Middle frontal gyrus (tissue), 1 donor: Measurements from ENCODE around the gene HNRNPUL1.

Experiments
- DNase-seq: peaks from one replicate; pipeline ENCODE4 v3.0.0-alpha.2; 2015; ENCODE audit warnings: low spot score; ENCODE audit errors: extremely low spot score

The HNRNPUL1 gene

DNA sequence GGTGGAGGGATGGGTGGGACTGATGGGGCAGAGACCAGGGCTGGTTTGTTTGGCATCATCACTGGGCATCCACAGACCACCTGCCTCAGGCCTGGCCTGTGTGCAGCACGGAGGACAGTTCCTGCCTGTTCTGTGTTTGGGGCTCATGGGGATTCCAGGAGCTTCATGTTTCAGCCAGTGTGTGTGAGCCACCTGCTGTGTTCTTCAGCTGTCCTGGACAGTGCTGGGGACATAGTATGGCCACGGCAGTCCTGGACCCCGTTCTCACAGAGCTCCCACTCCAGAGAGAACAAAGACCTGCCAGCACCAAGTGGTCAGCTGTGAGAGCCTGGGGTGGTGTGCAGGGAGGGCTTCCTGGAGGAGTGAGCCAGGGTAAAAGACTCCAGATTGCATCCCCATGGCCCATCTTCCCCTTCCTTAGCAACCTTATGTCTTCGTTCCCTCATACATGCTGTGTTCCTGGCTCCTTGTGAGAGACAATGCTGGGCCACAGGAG, 43.8 kb downstream of the HNRNPUL1 start:
- no peak for DNase-seq

DNA sequence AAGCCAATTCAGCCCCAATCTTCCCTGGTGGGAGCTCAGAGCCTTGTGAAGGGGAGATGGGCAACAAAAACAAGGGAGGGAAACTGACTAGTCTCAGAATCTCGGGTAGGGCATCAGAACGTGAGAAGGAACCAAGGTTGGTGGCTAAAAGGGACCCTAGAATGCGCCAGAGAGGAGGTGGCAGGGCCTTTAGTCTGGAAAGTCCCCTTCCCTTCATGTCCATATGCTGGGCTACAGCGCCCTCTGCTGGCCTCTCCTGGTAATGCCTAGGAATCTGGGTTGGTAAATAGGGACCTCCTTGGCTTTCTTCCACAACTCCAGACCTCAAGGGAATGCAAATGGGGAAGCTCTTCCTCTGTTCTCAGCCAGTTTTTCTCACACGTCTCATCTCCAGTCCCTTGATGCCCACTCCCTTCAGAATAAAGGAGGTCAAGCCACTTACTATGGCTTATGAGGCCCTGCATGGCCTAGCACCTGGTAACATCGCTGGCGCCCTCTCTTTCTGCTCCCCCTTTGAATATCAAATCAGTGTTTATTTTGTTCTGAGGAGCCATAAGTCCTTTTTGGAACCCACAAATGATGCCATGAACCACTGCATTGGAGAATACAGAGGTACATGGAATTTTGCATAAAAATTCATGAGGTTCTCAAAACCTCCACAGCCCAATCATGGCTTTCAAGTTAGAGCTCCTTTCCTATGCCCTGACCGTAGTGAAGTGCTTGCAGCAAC, 44.4 kb downstream of the HNRNPUL1 start:
- peak; percentile 83 for DNase-seq

GRCh38 chr19:41309180-41310032, 45.2 kb downstream of the HNRNPUL1 start:
- no peak for DNase-seq

DNA sequence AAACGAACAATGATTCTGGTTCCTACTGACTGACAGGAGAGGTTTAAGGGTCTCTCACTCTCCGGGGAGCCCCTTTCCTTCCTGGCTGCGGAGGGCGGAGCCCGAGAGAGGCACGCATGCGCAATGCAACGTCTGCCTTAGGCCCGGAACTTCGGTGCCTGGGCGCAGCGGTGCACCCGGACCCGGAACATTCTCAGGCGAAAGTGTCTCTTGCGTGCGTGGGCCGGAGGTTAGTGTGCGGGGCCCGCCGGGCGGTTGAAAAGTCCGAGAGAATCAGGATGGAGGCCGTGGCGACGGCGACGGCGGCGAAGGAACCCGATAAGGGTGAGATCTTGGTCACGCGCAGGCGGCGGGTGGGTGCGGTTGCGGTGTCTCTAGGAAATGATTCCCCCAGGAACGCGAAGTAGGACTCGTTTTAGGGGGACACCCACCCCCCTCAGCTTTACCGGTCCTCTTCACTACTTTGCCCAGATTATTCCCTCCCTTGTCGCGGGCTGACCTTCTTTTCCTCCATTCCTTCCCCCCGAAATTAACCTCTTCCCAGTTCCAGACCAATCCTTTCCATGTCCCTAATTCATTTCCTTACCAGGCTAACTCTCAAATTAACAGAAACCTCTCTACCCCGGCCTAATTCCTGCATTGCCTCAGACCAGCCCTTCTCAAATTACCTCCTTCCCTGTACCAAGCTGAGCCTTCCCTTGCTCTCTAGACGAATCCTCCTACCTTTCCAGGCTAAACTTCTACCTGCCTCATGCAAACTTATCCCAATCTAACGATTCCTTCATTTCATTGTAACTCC, 46.1 kb downstream of the HNRNPUL1 start, which contains the start of gene CCDC97:
TSS of gene CCDC97 (plus strand) at position 140 of the 799 bp plus-strand sequence. CDS start at position 279, 139 bp downstream.
- DNase-seq, result peak; percentile 75

DNA sequence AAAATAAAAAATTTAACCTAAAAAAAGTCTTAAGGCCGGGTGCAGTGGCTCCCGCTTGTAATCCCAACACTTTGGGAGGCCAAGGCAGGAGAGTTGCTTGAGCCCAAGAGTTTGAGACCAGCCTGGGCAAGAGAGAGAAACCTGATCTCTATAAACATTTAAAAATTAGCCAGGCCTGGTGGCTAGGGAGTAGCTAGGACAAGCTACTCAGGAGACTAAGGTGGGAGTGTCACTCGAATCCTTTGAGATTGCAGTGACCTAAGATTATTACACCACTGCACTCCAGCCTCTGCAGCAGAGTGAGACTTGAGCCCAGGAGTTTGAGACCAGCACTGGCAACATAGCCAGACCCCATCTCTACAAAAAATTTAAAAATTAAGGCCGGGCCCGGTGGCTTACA, 46.9 kb downstream of the HNRNPUL1 start:
- no peak for DNase-seq

DNA sequence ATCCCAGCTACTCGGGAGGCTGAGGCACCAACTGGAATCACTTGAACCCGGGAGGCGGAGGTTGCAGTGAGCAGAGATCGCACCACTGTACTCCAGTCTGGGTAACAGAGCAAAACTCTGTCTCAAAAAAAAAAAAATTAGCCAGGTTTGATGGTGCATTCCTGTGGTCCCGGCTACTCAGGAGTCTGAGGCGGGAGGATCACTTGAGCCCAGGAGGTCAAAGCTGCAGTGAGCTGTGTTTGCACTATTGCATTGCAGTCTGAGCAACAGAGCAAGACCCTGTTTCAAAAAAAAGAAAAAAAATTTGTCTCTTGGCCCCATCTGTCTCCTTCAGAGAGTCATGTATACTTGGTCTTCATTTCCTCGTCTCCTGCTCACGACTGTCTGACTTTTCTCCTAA, 47.4 kb downstream of the HNRNPUL1 start:
- DNase-seq, result no peak

GRCh38 chr19:41316306-41316920, 52.2 kb downstream of the HNRNPUL1 start:
- no peak for DNase-seq

DNA sequence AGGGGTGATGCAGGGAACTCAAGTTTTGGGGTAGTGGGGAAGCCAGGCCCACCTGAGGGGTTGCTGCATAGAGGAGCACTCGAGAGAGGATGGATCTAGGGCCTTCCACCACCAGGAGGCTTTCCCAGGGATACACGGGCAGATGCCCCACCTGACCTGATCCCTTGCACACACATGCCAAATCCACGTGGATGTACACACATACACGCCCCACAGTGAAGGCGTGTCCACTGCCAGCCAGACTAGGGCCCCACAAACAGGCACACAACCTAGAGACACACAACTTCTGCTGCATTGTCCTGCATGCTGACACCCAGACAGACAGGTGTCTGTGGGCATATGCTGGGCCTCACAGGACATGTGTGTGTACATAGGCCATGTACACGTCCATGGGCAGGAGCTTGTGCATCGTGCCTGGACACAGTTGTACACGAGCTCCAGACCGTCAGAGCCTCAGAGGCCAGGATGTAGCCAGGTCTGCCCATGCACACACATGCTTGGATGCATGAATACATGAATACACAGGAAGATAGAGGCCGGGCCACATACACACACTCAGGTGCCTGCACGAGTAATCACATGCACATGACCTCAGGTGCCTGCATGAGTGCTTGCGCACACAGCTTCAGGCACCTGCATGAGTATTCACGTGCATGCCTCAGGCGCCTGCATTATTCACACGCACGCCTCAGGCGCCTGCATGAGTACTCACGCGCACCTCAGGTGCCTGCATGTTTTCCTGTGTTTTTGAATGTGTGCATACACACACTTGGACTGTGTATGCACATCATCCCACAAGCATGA, 54.7 kb downstream of the HNRNPUL1 start:
- no peak for DNase-seq

DNA sequence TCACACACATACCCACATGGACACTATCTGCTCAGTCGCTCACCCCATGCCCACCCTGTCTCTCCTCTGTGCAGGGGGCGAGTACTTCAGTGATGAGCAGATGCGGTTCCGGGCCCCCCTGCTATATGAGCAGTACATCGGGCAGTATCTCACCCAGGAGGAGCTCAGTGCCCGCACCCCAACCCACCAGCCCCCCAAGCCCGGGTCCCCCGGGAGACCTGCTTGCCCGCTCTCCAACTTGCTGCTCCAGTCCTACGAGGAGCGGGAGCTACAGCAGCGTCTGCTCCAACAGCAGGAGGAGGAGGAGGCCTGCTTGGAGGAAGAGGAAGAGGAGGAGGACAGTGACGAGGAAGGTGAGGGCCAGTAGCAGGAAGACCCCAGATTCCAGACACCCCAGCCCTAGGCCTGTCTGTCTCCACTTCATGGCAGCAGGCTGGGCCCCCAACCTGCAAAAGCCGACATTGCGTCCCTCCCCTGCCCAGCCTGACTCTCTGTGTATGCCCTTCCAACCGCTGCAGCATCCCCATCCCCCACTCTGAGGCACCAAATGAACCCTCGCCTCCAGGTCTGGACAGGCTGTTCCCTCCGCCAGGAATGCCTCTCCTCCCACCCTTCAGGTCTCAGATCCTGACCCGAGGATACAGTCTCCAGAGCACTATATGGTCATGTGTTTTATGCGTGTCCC, 55.5 kb downstream of the HNRNPUL1 start:
- no peak for DNase-seq

GRCh38 chr19:41320185-41320518, 56.0 kb downstream of the HNRNPUL1 start:
- DNase-seq, result no peak

DNA sequence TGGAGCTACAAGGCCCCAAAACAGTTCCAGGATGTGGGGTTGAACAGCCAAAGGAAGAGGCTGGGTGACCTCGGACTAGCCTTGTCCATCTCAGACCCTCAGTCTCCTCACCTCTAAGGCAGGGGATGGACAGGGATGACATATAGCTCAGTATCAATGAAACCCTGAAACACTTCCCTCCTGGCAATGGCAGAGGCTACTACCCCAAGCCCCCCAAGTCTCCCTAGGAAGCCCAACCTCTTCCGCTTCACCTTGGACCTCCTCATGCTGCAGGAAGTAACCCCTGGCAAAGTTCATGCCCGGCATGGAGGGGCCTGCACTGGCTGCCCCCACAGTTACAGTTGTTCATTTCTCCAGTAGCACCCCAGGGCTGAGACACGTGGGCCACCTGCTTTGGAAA, 56.4 kb downstream of the HNRNPUL1 start:
- DNase-seq, result no peak

DNA sequence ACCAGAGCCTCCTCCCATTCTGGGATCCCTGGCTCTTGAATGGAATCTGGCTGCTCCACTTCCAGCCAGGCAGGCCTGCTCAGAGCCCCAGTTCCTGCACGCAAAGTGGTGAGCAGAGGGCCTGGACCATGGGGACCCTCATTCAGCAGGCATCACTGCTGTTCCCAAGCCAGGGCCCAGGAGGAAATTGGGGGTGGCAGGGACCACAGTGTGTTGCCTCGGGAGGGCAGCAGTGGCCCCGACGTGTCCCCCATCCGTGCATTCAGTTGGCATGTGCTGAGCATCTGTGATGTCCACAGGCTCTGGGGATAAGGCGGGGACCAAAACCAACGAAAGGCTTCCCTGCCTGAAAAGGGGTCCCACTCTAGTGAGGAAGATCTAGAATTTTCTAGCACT, 57.0 kb downstream of the HNRNPUL1 start:
- DNase-seq, result no peak

- no peak for DNase-seq
These were observed 57.6 kb downstream of the HNRNPUL1 start for GRCh38 chr19:41321600-41322270.

DNA sequence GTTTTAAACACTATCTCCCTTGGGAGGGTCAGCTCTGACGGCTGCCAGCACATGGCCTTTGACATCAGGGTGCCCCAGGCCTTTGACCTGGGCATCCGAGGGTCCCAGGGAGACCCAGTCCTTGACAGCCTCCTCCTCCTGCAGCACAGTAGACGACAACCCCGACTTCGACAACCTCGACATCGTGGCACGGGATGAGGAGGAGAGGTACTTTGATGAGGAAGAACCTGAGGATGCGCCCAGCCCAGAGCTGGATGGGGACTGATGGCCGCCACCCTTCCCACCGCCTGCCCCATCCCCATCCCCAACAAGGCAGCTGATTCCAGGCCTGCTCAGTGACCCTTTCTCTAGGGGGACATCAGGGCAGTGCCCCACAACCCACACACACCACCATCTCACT, 58.3 kb downstream of the HNRNPUL1 start:
- no peak for DNase-seq

GRCh38 chr19:41323023-41323422, 58.9 kb downstream of the HNRNPUL1 start:
- no peak for DNase-seq

DNA sequence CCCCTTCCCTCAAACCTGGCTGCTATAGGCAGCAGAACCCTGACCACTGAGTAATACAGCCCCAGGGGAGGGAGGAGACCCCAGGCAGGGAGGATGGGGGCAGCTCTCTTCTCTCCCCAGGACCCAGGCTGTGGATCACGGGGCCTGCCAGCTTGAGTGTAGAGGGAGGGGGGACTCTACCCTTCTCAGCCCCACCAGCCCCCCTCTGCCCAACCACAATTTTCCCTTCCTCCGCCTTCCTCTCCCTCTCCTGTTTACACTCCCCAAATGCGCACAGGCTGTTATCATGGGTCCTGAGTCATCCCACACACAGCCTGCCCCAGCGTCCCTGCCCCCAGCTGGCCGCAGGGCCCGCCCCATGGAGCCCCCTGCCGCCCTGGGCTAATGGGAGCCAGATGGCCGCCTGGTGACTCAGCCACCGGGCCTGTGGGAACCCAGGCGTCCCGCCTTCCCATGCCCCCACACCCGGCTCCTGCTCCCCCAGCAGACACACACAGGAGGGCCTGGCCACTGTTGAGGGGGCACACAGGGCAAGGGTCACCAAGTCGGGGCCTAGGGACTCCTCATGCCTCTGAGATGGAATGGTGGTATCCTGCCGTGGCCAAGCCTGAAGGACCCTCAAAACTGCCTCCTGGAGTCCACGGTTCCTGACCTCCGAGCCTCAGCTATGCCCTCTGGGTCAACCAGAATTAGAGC, 59.4 kb downstream of the HNRNPUL1 start:
- no peak for DNase-seq

DNA sequence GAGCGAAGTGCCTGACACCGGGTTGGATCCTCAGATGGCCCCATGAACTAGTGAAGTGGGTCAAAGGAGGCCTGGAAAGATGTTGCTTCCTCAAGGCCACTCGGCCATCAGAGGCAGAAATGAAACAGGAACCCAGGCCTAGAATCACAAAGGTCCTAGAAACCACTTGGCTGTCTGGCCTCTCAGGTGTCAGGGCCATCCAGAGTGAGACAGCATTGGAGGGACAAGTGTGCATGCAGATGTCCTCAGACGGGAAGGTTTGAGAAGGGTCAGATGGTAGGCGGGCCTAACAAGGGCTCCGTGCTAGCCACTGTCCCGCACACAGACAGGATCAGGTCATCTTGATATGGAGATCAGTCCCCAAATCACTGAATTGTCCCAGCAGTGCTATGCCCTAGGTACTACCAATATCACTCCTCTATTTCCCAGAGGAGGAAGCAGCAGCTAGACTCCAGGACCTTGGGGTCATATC, 60.1 kb downstream of the HNRNPUL1 start:
- no peak for DNase-seq

- no peak for DNase-seq
These were observed 60.9 kb downstream of the HNRNPUL1 start for GRCh38 chr19:41324921-41325639.
